ENCODE data around the gene EPHB2.

The EPHB2 gene

GRCh38 chr1:22812993-22813790, 102.6 kb downstream of the EPHB2 start:
- in situ Hi-C loops (cut with HindIII; ENCODE audit: low sequenced_read_pairs) = no loop called here

DNA sequence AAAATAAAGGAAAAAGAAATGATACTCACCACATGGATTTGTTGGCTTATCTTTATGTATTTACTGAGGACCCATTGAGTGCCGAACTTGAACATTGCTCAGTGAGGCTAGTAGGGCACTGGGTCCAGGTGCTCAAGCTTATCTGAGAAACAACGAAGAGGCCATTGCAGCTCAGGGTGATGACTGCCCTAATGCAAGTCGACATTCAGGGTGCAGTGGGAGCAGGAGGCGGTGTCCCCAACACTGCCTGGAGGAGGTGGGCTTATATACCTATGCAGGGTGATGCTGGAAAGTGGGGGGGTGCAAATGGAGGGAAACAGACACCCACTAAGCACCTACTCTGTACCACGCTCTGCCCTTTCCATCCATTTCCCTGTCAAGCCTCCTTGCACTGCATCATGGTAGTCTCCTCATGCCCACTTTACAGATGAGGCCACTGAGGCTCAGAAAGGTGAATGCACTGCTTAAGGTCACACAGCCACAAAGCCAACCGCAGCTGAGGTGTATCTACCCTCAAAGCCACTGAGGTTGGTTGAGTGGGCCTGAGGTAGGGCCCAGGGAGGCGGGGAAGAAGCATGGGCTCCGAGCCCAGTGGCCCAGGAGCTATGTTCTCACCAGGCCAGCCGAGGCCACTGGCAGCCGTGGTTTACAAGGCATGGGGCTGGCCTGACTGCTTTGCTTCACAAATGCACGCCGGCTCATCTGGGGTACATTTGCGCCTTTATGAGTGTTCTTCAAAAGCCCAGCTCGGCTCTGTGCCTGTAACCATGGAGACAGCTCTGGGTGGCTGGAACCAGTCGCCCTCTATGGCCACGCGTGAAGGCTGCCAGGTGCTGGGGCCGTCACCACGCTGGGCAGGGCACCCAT, 103.8 kb downstream of the EPHB2 start:
- in situ Hi-C loops (cut with HindIII; ENCODE audit: low sequenced_read_pairs) = no loop called here

GRCh38 chr1:22815043-22815365, 104.4 kb downstream of the EPHB2 start:
- in situ Hi-C loops (cut with HindIII; ENCODE audit: low sequenced_read_pairs) = no loop called here

DNA sequence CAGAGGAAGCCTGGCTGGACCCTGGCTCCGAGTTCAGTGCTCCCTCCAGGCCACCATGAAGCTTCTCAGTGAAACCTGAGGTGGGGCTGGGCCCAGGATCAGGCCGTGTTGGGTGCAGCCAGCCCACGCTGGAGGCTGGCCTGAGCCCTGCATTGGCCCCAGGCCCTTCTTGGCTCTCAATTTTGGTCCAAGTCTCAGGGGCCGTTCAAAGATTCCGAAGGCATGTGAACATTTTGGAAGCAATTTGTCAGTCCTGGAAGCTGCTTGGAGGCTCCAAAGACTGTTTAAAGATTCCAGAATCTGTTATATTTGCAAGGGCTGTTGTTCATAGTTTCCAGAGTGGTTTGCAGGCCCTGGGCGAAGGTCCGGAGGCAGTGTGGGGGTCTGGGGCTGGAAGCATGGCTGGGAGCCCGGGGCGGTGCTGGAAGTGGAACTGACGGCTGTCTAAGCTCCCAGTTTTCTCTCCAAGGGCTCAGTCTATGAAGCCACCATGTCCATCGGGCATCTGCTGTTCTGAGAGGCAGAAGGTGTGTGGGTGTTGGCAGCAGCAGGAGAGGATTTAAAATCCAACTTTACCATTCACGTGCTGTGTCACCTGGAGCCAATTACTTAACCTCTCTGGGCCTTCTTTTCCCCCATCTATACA, 104.9 kb downstream of the EPHB2 start:
- in situ Hi-C loops (cut with HindIII; ENCODE audit: low sequenced_read_pairs) = no loop called here

- in situ Hi-C loops (cut with HindIII; ENCODE audit: low sequenced_read_pairs) = no loop called here
Observed at GRCh38 chr1:22816067-22816775, 105.6 kb downstream of the EPHB2 start.

- in situ Hi-C loops (cut with HindIII; ENCODE audit: low sequenced_read_pairs) = no loop called here
Observed at GRCh38 chr1:22816803-22817202, 106.2 kb downstream of the EPHB2 start.

DNA sequence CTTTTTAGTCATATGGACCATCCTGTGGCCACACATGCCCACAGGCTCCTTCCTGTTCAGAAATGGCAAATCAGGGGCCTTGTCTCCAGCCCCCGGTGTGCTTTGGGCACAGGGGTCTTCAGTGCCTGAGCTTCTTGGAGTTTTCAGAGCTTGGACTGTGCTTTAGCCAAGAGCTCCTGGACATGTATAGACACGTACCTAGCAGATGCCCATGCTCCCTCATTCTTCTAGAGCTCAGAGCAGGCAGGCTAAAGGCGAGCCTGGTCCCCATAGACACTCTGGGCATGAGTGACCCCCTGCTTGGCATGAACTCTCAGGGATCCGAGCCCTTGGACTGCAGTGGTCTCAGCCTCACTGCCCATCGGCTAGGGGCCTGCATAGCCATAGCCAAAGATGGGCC, 106.8 kb downstream of the EPHB2 start:
- in situ Hi-C loops (cut with HindIII; ENCODE audit: low sequenced_read_pairs) = no loop called here

DNA sequence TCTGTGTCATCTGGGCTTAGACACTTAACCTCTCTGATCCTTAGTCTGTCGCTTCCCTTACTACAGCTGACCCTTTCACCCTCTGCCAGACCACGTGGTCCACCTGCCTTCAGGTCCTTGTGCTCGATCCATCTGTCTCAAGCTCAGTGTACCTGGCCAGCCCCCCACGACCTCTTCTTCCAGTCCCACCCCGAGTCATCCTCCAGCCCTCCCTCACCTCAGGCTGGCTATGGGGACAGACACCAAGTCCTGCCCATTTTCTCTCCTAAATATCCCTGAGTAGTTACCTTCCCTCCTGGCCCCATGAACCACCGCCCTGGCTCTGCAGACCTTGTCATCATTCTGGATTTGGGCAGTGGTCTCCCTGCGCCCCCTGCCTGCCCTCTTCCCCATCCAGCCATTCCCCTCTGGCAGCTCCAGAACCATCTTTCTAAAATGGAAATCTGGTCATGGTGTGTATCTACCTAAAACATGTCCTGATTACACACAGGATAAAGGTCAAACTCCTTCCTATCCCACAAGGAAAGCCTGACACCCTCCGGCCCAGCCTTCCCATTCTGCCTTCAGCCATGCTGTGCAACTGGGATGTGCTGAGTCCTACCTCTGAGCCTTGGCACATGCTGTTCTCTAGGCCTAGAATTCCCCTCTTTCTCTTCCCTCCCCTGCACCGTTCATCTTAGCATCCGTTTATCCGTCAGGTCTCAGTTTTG, 107.6 kb downstream of the EPHB2 start:
- in situ Hi-C loops (cut with HindIII; ENCODE audit: low sequenced_read_pairs) = no loop called here

DNA sequence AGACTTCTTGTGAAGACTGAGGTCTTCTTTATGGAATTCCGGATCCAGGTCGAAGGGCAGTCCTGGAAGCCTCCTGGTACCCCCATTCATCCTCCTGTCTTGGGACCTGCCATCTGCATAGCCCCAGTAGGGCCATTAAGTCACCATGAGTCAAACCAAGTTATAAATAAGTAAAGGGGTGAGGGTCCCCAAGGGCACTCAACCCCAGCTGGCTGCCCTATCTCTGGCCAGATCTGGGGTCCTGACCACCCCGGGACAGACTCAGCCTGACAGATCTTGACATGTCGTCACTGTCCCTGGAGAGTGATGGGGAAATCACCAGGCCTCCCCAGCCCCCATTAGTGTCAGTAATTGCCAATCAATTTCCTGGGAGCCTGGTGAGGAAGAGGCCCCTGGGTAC, 108.7 kb downstream of the EPHB2 start:
- in situ Hi-C loops (cut with HindIII; ENCODE audit: low sequenced_read_pairs) = no loop called here

- in situ Hi-C loops (cut with HindIII; ENCODE audit: low sequenced_read_pairs) = loop anchor here (5.0 kb wide), 3 partner anchors 44 to 444 kb away; no protein-coding TSS in a partner anchor
Observed at GRCh38 chr1:22821027-22821426, 110.4 kb downstream of the EPHB2 start.

DNA sequence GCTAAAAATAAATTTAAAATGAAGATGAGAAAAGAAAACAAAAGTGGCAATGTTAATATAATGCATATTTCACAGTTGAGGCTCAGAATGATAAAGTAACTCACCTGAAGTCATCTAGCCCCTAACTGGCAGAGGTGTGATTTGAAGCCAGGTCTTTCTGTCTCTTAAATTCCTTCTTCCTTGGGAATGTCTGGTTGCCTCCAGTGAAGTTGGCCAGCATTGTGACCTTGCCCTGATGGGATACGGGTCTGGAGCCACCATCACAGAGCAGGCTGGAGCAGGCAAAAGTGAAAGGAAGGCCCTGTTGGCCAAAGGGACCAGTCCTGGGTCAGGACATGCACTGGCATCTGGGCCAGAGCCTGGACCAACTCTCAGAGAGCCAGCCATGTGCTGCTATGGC, 111.7 kb downstream of the EPHB2 start:
- in situ Hi-C loops (cut with HindIII; ENCODE audit: low sequenced_read_pairs) = loop anchor here (5.0 kb wide), 3 partner anchors 45 to 445 kb away; no protein-coding TSS in a partner anchor

DNA sequence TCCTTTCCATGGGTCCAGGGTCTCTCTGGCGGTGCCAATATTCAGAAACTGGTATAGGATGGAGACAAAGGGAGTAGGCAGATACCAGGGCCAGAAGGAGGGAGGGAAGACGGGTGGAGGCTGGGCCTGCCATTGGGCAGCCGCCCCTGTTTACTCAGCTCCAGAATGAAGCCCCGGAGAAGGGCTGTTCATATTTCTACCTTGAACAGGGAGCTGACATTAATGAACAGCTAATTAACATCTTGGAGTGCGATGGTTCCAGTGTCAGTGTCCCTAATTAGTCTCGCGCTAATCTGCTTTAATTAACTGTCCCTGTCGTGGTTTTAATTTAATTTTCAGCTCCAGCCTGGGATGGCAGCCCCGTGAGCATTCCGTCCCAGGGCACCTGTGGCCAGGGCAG, 113.8 kb downstream of the EPHB2 start:
- in situ Hi-C loops (cut with HindIII; ENCODE audit: low sequenced_read_pairs) = loop anchor here (5.0 kb wide), 3 partner anchors 47 to 447 kb away; no protein-coding TSS in a partner anchor

GRCh38 chr1:22824975-22825374, 114.3 kb downstream of the EPHB2 start:
- in situ Hi-C loops (cut with HindIII; ENCODE audit: low sequenced_read_pairs) = loop anchor here (5.0 kb wide), 3 partner anchors 48 to 448 kb away; no protein-coding TSS in a partner anchor

DNA sequence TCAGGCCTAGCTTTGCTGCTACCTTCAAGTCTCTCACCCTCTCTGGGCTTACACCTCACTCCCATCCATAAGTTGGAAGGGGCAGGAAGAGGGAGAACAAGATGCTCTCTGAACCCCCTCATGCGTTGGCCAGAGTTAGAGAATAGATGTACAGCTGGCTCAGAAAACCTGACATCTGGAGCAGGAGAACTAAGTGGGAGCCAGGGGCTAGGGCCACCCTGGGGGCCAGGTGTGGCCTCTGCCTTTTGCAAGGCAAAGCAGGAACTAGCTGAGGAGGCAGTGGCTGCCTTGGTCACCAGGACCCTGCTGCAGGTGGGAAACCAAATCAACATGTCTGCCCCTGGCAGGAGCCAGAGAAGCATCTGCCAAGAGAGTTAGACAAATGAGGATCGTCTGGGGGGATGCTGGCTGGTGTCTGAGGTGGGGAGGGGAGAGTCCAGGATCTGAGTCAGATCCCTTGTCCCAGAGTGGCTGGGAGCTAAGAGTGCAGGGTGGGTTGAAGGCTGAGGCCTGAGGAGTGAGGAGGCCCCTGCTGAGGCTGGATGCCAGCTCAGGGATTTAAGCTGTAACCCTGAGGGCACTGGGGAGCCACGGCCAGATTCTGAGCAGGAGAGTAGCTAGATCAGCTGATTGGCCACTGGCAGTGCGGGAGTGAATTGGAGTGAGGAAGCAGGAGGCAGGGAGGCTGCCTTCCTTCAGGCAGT, 115.0 kb downstream of the EPHB2 start:
- in situ Hi-C loops (cut with HindIII; ENCODE audit: low sequenced_read_pairs) = no loop called here

DNA sequence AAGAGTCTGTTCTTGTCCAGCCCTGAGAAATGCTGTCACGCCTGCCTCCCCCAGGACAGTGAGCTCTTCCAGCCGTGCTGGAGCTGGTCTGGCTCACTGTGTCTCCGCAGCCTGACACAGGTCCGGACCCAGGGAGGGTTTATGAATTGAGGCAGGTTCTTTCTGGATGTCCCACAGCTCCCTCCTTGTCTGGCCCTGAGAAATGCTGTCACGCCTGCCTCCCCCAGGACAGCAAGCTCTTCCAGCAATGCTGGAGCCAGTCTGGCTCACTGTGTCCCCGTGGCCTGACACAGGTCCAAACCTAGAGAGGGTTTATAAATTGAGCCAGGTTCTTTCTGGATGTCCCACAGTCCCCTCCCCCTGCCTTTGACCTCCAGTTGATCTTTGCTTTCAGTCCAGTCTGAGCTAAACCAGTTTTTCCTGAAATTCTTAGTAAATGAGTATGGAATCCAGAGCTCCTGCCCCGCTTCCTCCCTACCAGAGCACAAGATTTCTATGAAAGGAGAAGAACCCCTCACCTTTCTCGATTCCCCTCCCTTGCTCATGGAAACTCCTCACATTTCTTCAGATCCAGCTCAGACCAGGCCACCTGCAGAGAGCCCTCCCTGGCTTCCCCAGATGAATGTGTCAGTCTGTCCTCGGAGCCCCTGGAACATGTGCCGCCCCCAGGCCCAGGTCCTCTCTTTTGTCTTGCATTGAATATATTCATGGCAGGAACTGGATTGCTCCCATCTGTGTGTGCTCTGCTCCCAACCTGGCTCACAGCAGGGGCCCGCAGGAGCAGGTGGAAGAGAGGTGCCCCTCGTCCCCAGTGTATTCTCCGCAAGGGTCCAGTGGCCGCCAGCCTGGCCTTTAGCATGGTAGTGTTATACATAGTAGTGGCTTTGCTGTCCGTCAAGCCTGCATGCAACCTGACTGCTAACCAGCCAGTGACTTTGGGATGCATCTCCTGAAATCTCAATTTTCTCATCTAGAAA, 116.3 kb downstream of the EPHB2 start:
- in situ Hi-C loops (cut with HindIII; ENCODE audit: low sequenced_read_pairs) = no loop called here

DNA sequence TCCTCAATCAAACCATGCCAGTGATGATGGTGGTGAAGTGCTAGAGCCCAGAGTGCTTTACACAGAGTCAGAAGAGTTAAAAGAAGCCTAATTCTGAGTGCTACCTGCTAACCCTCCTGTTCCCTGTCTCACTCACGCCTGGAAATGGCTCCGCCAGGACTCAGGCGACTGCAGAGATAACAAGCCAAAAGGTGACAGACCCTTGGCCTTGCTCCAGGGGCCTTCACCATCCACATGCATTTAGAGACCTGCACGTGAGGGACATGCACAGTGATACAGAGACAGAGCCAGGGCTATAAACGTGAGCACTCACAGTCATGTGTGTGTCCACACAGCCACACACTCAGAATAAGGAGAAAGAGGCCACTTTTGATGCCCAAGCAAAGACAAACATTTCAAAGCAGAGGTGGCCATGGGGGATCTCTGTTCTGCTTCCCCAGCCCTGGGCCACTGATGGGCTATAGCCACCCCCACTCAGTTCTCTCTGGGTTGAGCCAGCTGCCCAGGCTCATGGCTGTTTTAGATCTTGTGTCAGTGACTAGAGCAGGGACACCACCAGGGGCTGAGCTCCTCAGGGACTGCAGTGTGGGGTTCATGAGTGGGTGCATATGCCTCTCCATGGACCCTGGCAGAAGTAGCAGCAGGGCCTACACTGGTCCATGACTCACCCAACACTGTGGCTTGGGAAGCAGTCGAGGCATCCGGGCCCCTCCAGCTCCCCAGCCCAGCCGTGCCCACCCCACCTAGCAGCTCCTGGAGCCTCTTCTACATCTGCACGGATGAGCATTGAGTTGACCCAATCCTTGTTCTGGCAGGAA, 117.2 kb downstream of the EPHB2 start:
- in situ Hi-C loops (cut with HindIII; ENCODE audit: low sequenced_read_pairs) = no loop called here

DNA sequence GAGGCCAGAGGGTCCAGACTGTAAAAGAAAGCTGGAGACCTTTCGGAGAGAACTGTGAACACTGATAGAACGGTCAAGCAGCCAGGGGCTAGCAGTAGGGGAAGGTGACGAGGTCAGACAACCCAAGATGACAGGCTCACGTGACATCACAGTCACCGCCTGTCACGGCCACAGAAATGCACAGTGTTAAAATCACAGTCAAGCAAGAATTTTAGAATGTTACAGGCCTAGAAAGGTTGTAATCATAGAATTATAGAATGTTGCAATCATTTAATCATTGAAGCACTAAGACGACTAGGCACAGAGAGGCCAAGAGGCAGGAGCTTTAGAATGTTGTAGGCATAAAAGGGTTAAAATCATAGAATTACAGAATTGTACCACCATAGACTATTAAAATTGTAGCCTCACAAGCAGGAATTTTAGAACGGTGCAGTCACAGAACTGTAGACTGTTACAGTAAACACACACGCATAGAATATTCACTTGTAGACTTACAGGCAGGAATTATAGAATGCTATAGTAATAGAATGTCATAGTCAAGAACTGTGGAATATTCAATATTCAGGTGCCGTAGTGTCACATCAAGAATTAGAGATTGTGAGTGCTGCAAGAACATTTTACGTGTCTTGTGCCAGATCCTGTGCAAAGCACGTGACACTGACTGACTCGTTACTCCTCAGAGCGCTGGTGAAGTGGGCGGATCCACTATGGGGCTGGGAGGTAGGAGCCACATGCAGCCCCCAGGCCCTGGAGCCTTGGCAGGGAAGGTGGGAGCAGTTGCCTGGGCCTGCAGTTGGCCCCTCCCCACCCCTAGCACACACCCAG, 118.1 kb downstream of the EPHB2 start:
- in situ Hi-C loops (cut with HindIII; ENCODE audit: low sequenced_read_pairs) = no loop called here
